NCI-H1930 (cell line): Measurements from ENCODE around the gene PHLDB2.

Source experiments
- DNase-seq, 2 experiments: peaks; one replicate each; lab custom pipeline; 2025; lab: John Stamatoyannopoulos, UW

The PHLDB2 gene

GRCh38 chr3:111999484-112000324 lies 140.6 kb downstream of the PHLDB2 start:
- DNase-seq, result peak in 1 of 2 experiments; percentile 23

GRCh38 chr3:112000367-112000771 lies 141.3 kb downstream of the PHLDB2 start:
- no peak for DNase-seq

- DNase-seq, result no peak
These were observed 141.9 kb downstream of the PHLDB2 start for GRCh38 chr3:112000966-112001365.

- no peak for DNase-seq
These were observed 142.5 kb downstream of the PHLDB2 start for GRCh38 chr3:112001526-112001925.

- DNase-seq, result no peak
These were observed 143.3 kb downstream of the PHLDB2 start for GRCh38 chr3:112002096-112002971.

- no peak for DNase-seq
These were observed 144.4 kb downstream of the PHLDB2 start for GRCh38 chr3:112003321-112004080.

GRCh38 chr3:112004187-112004586 lies 145.1 kb downstream of the PHLDB2 start:
- DNase-seq, result no peak

- no peak for DNase-seq
These were observed 145.6 kb downstream of the PHLDB2 start for GRCh38 chr3:112004669-112005068.

GRCh38 chr3:112005091-112005672 lies 146.1 kb downstream of the PHLDB2 start:
- no peak for DNase-seq

- no peak for DNase-seq
These were observed 148.6 kb downstream of the PHLDB2 start for GRCh38 chr3:112007633-112008032.

- no peak for DNase-seq
These were observed 150.6 kb downstream of the PHLDB2 start for GRCh38 chr3:112009670-112010069.

- no peak for DNase-seq
These were observed 151.6 kb downstream of the PHLDB2 start for GRCh38 chr3:112010636-112011035.

GRCh38 chr3:112011376-112011940 lies 152.4 kb downstream of the PHLDB2 start:
- DNase-seq, result no peak

- DNase-seq, result no peak
These were observed 153.3 kb downstream of the PHLDB2 start for GRCh38 chr3:112012205-112012992.

GRCh38 chr3:112013058-112013783 lies 154.2 kb downstream of the PHLDB2 start:
- no peak for DNase-seq

GRCh38 chr3:112013784-112014143 lies 154.7 kb downstream of the PHLDB2 start:
- DNase-seq, result no peak

- DNase-seq, result no peak
These were observed 158.0 kb downstream of the PHLDB2 start for GRCh38 chr3:112017091-112017490.

- DNase-seq, result no peak
These were observed 159.6 kb downstream of the PHLDB2 start for GRCh38 chr3:112018712-112019111.

GRCh38 chr3:112019716-112020115 lies 160.7 kb downstream of the PHLDB2 start:
- no peak for DNase-seq

GRCh38 chr3:112020674-112021085 lies 161.6 kb downstream of the PHLDB2 start:
- DNase-seq, result no peak
